Liver (tissue), 3 donors: ENCODE results near the gene FOXO3.

Source experiments
- CTCF ChIP-seq: fragments of 150-350 bp; IDR thresholded peaks from 2 replicates; pipeline ENCODE4 v1.5.1; 2017; ENCODE audit warnings: improper control_type of control experiment, low read depth, low read length; ENCODE audit not compliant: missing input control
- EGR1 ChIP-seq, 2 donors: IDR thresholded peaks; 2 replicates each; pipeline ENCODE4 v1.6.1; 2016 to 2018; ENCODE audit warnings: antibody characterized with exemption in 2 of 2, low read depth in 2 of 2
- JUND ChIP-seq, 2 donors: IDR thresholded peaks; 2 replicates each; pipeline ENCODE4 v1.6.1; 2016; ENCODE audit warnings: antibody characterized with exemption in 2 of 2
- RAD21 ChIP-seq, 2 donors: IDR thresholded peaks; 2 replicates each; pipeline ENCODE4 v1.6.1; 2016; ENCODE audit warnings: antibody characterized with exemption in 2 of 2, mild to moderate bottlenecking in 2 of 2
- RXRA ChIP-seq, 2 donors: IDR thresholded peaks; 2 replicates each; pipeline ENCODE4 v1.6.1; 2017 to 2018; ENCODE audit warnings: antibody characterized with exemption in 2 of 2, mild to moderate bottlenecking in 1 of 2
- SP1 ChIP-seq: IDR thresholded peaks from 2 replicates; pipeline ENCODE4 v1.6.1; 2018; ENCODE audit warnings: antibody characterized with exemption, mild to moderate bottlenecking
- TAF1 ChIP-seq: conservative IDR thresholded peaks from 2 replicates; pipeline ENCODE4 v1.6.1; 2016; ENCODE audit warnings: antibody characterized with exemption, mild to moderate bottlenecking
- YY1 ChIP-seq: IDR thresholded peaks from 2 replicates; pipeline ENCODE4 v1.6.1; 2016; ENCODE audit warnings: antibody characterized with exemption, mild to moderate bottlenecking
- TF ChIP-seq, protein P1 (sequence below): IDR thresholded peaks from 2 replicates; pipeline ENCODE4 v1.6.1; 2016; ENCODE audit warnings: antibody characterized with exemption
- TF ChIP-seq, protein P2 (sequence below): IDR thresholded peaks from 2 replicates; pipeline ENCODE4 v1.6.1; 2016; ENCODE audit warnings: antibody characterized with exemption
- TF ChIP-seq, protein P3 (sequence below): IDR thresholded peaks from 2 replicates; pipeline ENCODE4 v1.6.1; 2016; ENCODE audit warnings: antibody characterized with exemption, mild to moderate bottlenecking
- donor health status: healthy.
- donor health status: healthy.

GRCh38 chr6:108633436-108633835 is 72.7 kb downstream of the FOXO3 start:
- TF ChIP-seq CTCF (no peak), YY1 (no peak), RAD21 (IDR thresholded peaks at IDR 0.05) (no peak), RXRA (IDR thresholded peaks at IDR 0.05) (no peak), JUND (IDR thresholded peaks at IDR 0.05) (no peak), TAF1 (no peak), SP1 (no peak), EGR1 (IDR thresholded peaks at IDR 0.05; ENCODE audit: low read depth in 2 of 2) (no peak)
- TF ChIP-seq, protein P1, sequence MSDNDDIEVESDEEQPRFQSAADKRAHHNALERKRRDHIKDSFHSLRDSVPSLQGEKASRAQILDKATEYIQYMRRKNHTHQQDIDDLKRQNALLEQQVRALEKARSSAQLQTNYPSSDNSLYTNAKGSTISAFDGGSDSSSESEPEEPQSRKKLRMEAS = no peak
- TF ChIP-seq, protein P2, sequence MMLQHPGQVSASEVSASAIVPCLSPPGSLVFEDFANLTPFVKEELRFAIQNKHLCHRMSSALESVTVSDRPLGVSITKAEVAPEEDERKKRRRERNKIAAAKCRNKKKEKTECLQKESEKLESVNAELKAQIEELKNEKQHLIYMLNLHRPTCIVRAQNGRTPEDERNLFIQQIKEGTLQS = no peak
- TF ChIP-seq, protein P3, sequence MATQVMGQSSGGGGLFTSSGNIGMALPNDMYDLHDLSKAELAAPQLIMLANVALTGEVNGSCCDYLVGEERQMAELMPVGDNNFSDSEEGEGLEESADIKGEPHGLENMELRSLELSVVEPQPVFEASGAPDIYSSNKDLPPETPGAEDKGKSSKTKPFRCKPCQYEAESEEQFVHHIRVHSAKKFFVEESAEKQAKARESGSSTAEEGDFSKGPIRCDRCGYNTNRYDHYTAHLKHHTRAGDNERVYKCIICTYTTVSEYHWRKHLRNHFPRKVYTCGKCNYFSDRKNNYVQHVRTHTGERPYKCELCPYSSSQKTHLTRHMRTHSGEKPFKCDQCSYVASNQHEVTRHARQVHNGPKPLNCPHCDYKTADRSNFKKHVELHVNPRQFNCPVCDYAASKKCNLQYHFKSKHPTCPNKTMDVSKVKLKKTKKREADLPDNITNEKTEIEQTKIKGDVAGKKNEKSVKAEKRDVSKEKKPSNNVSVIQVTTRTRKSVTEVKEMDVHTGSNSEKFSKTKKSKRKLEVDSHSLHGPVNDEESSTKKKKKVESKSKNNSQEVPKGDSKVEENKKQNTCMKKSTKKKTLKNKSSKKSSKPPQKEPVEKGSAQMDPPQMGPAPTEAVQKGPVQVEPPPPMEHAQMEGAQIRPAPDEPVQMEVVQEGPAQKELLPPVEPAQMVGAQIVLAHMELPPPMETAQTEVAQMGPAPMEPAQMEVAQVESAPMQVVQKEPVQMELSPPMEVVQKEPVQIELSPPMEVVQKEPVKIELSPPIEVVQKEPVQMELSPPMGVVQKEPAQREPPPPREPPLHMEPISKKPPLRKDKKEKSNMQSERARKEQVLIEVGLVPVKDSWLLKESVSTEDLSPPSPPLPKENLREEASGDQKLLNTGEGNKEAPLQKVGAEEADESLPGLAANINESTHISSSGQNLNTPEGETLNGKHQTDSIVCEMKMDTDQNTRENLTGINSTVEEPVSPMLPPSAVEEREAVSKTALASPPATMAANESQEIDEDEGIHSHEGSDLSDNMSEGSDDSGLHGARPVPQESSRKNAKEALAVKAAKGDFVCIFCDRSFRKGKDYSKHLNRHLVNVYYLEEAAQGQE = no peak
